GM12878 (cell line): ENCODE measurements around the gene OR6B1. TPM values are rescaled to one million over a fixed set of nuclear protein-coding genes. Genes with fewer than 3 reads are reported as not detected.
"Not testable (repeated sequence)": the region's sequence is repeated elsewhere in the genome, so short reads cannot be mapped to it uniquely, and the experiment has no call there.

Experiments used
- ATAC-seq: fragments of 200-7000 bp; cut with Tn5 transposase; 3 replicates; pipeline ENCODE4 v1.9.1; 2020; ENCODE audit warnings: mild to moderate bottlenecking, moderate library complexity
- BruUV-seq: library from RNA; stranded (reverse); fragments of 400-500 nt; replicated peaks from 2 replicates; lab custom pipeline; 2021; lab: Mats Ljungman, UMichigan
- CTCF ChIA-PET: fragments of 300-600 bp; sonication (Branson Sonifier 250); formaldehyde crosslinking; extraction: SDS; loops from one replicate; lab custom pipeline; 2021; ENCODE audit warnings: inconsistent platforms; lab: Yijun Ruan, JAX
- POLR2A ChIA-PET: fragments of 350-600 bp; formaldehyde crosslinking; extraction: SDS; loops from one replicate; lab custom pipeline; 2021; ENCODE audit warnings: inconsistent platforms; lab: Charles Lee
- RAD21 ChIA-PET: fragments of 300-600 bp; sonication (Branson Sonifier 250); formaldehyde crosslinking; loops from one replicate; lab custom pipeline; 2023; ENCODE audit warnings: antibody characterized with exemption; ENCODE audit not compliant: unreplicated experiment; lab: Charles Lee
- SMC1A ChIA-PET: fragments of 300-600 bp; sonication (Branson Sonifier 250); formaldehyde crosslinking; loops from one replicate; lab custom pipeline; 2023; ENCODE audit not compliant: unreplicated experiment, uncharacterized antibody; lab: Charles Lee
- DNase-seq: peaks from one replicate; pipeline ENCODE4 v3.0.0-alpha.2; 2011; ENCODE audit warnings: low read depth, low spot score
- FAIRE-seq: peaks from 3 replicates; lab custom pipeline; 2011; peaks lifted over from hg19 to GRCh38; lab: Jason Lieb, UNC
- H2AFZ ChIP-seq: 2 replicates; pipeline ENCODE4 v1.6.0; 2011; ENCODE audit warnings: low read depth, low read length, control low read depth; ENCODE audit not compliant: control insufficient read depth
- H3K27ac ChIP-seq: 2 replicates; pipeline ENCODE4 v1.5.1; 2011; ENCODE audit warnings: control low read depth; ENCODE audit not compliant: control insufficient read depth, insufficient read depth
- H3K27me3 ChIP-seq, 2 experiments: replicated peaks in 1 of 2; 2 replicates each; pipeline versions ENCODE4 v1.6.0 to v1.6.1; 2011; ENCODE audit warnings: low read length in 1 of 2; ENCODE audit not compliant: control insufficient read depth in 2 of 2, insufficient read depth in 2 of 2
- H3K36me3 ChIP-seq, 2 experiments: 2 replicates each; pipeline ENCODE4 v1.5.1; 2011; ENCODE audit warnings: low read length in 1 of 2; ENCODE audit not compliant: control insufficient read depth in 2 of 2, insufficient read depth in 2 of 2
- H3K4me1 ChIP-seq: 2 replicates; pipeline ENCODE4 v1.6.1; 2011; ENCODE audit warnings: mild to moderate bottlenecking, low read length, moderate library complexity, mixed read lengths; ENCODE audit not compliant: control insufficient read depth, insufficient read depth
- H3K4me2 ChIP-seq: 2 replicates; pipeline ENCODE4 v1.6.0; 2011; ENCODE audit warnings: control low read depth; ENCODE audit not compliant: control insufficient read depth, insufficient read depth
- H3K4me3 ChIP-seq: fragments of 200-600 bp; sonication (generic); 2 replicates; pipeline ENCODE4 v1.5.1; 2016
- H3K79me2 ChIP-seq: 2 replicates; pipeline ENCODE4 v1.6.0; 2011; ENCODE audit warnings: low read length; ENCODE audit not compliant: control insufficient read depth, insufficient read depth
- H3K9ac ChIP-seq: 2 replicates; pipeline ENCODE4 v1.8.0; 2011; ENCODE audit warnings: low read length, control low read depth, mixed read lengths; ENCODE audit not compliant: control insufficient read depth, insufficient read depth
- H3K9me3 ChIP-seq: replicated peaks from 3 replicates; pipeline ENCODE4 v1.5.1; 2011; ENCODE audit warnings: mild to moderate bottlenecking, low read length; ENCODE audit not compliant: control insufficient read depth, insufficient read depth
- H4K20me1 ChIP-seq: 2 replicates; pipeline ENCODE4 v1.6.0; 2011; ENCODE audit not compliant: control insufficient read depth, insufficient read depth
- BCLAF1 ChIP-seq: fragments of 450-650 bp; IDR thresholded peaks from 2 replicates; pipeline ENCODE4 v1.6.1; 2017; ENCODE audit warnings: antibody characterized with exemption, mild to moderate bottlenecking, moderate library complexity
- HDAC2 ChIP-seq: fragments of 200-600 bp; sonication (generic); IDR thresholded peaks from 2 replicates; pipeline ENCODE4 v1.6.1; 2017
- NBN ChIP-seq: fragments of 450-650 bp; IDR thresholded peaks from 2 replicates; pipeline ENCODE4 v1.6.1; 2016
- NR2C1 ChIP-seq: fragments of 450-650 bp; IDR thresholded peaks from 2 replicates; pipeline ENCODE4 v1.6.1; 2017; ENCODE audit warnings: antibody characterized with exemption, mild to moderate bottlenecking, moderate library complexity
- NR2C2 ChIP-seq: IDR thresholded peaks from 2 replicates; pipeline ENCODE4 v1.6.1; 2011; ENCODE audit warnings: borderline replicate concordance, low read depth; ENCODE audit not compliant: control insufficient read depth, insufficient read length
- POLR2AphosphoS2 ChIP-seq: IDR thresholded peaks from 2 replicates; pipeline ENCODE4 v1.6.1; 2011; ENCODE audit warnings: low read depth, mild to moderate bottlenecking, low read length, improper control_type of control experiment, moderate library complexity
- SMC3 ChIP-seq: IDR thresholded peaks from 2 replicates; pipeline ENCODE4 v1.6.1; 2011; ENCODE audit warnings: low read length, improper control_type of control experiment, borderline replicate concordance
- ZBTB40 ChIP-seq: fragments of 450-650 bp; IDR thresholded peaks from 2 replicates; pipeline ENCODE4 v1.6.1; 2016; ENCODE audit warnings: mild to moderate bottlenecking, moderate library complexity, borderline replicate concordance
- ZNF24 ChIP-seq: fragments of 450-650 bp; IDR thresholded peaks from 2 replicates; pipeline ENCODE4 v1.6.1; 2017; ENCODE audit warnings: antibody characterized with exemption, mild to moderate bottlenecking
- WGBS: methylation state at CpG from one replicate; pipeline ENCODE4 v1.1.6; 2016; ENCODE audit warnings: low lambda C conversion rate; ENCODE audit not compliant: insufficient replicate concordance, insufficient coverage; ENCODE audit errors: missing lambda C conversion rate; 5-methylcytosine and 5-hydroxymethylcytosine counted together
- in situ Hi-C: fragments of 300-500 bp; cut with MboI; formaldehyde crosslinking; loops from 9 replicates; pipeline ENCODE4 v1.14.3; 2018; ENCODE audit warnings: mixed read lengths
- intact Hi-C: fragments of 100-400 bp; cut with micrococcal nuclease; formaldehyde crosslinking; loops from one replicate; pipeline ENCODE4 v1.14.2; 2022; ENCODE audit not compliant: unreplicated experiment
- polyA plus RNA-seq, 11 experiments: library from polyadenylated mRNA; depleted of rRNA in 4 of 11; unstranded in 6 of 11; stranded (reverse) in 5 of 11; fragments of >200 nt; fragmentation: Nextera tagmentation in 4 of 11; fragmentation: Illumina TruSeq in 1 of 11; extraction: Ambion mirVana in 4 of 11; extraction: Trizol in 1 of 11; gene quantifications; 1 replicate in 1 of 11; 2 replicates in 10 of 11; pipeline versions ENCODE4 v1.2.1 to v1.2.3, GENCODE V29; 2011 to 2016; ENCODE audit warnings: inconsistent platforms in 2 of 11, missing spikeins in 2 of 11, low read depth in 1 of 11
- total RNA-seq, 4 experiments: library from RNA; depleted of rRNA in 3 of 4; stranded (reverse); fragments of >200 nt in 3 of 4; fragmentation: Illumina TruSeq in 1 of 4; extraction: Trizol in 1 of 4; gene quantifications; 2 replicates each; pipeline versions ENCODE4 v1.2.1 to v1.2.3, GENCODE V29; 2013 to 2021

Gene OR6B1
- total and polyA plus RNA-seq, 10 of the 15 experiments (the other 5 are each of a cell fraction or from before 2014, with no cell fraction given) = not detected

- TF ChIP-seq NBN (no peak), SMC3 (no peak), NR2C2 (no peak), HDAC2 (no peak)
Measured at GRCh38 chr7:144050093-144050492, 50.0 kb downstream of the OR6B1 start (continued).

- FAIRE-seq, in situ Hi-C loops, ATAC-seq, RAD21 ChIA-PET, H3K27ac ChIP-seq, H3K9me3 ChIP-seq, H2AFZ ChIP-seq, H4K20me1 ChIP-seq, H3K9ac ChIP-seq, H3K4me1 ChIP-seq, H3K36me3 ChIP-seq, POLR2A ChIA-PET, H3K4me3 ChIP-seq, SMC1A ChIA-PET, H3K27me3 ChIP-seq, H3K79me2 ChIP-seq, CTCF ChIA-PET, intact Hi-C loops, DNase-seq, H3K4me2 ChIP-seq, BruUV-seq: not testable (repeated sequence)
- WGBS = 15% methylated on average over 8 of the region's 8 CpGs
Measured at GRCh38 chr7:144050884-144051283, 50.8 kb downstream of the OR6B1 start.

- in situ Hi-C loops = no loop called here
- WGBS = 31% methylated on average over 3 of the region's 3 CpGs
- Histone ChIP-seq H3K4me1 (no peaks in the 10 kb centered on the region), H3K9ac (no peak overlapping the region), H3K27me3 (no peaks in the 10 kb centered on the region), H3K27ac (no peak overlapping the region), H3K9me3 (no peaks in the 10 kb centered on the region), H4K20me1 (no peaks in the 10 kb centered on the region), H3K36me3 (no peaks in the 10 kb centered on the region), H2AFZ (no peak overlapping the region), H3K79me2 (no peaks in the 10 kb centered on the region), H3K4me2 (no peak overlapping the region), H3K4me3 (no peak overlapping the region)
- no peak for ATAC-seq
- ChIA-PET POLR2A (no interaction called here), CTCF (no interaction called here), RAD21 (no interaction called here), SMC1A (interaction anchor here (1.0 kb wide), 1 partner anchor 322 kb away, joined by 3 read pairs; no protein-coding TSS in a partner anchor)
- intact Hi-C loops = no loop called here
- DNase-seq = no peak
- FAIRE-seq = no peak
- no TSS peak for BruUV-seq
- no peak for TF ChIP-seq BCLAF1
- TF ChIP-seq ZNF24 = no peak
- no peak for TF ChIP-seq SMC3
- no peak for TF ChIP-seq ZBTB40
- TF ChIP-seq NR2C1 = no peak
- TF ChIP-seq POLR2AphosphoS2 = no peak
Measured at GRCh38 chr7:144057954-144058353, 57.8 kb downstream of the OR6B1 start.
